Measurements from ENCODE around the gene TMEFF2. TPM values are rescaled to one million over a fixed set of nuclear protein-coding genes. Genes with fewer than 3 reads are reported as not detected.

Gene TMEFF2
- total and polyA plus RNA-seq, 2 experiments from 2014 or later = 1.7 to 2.2 TPM

DNA sequence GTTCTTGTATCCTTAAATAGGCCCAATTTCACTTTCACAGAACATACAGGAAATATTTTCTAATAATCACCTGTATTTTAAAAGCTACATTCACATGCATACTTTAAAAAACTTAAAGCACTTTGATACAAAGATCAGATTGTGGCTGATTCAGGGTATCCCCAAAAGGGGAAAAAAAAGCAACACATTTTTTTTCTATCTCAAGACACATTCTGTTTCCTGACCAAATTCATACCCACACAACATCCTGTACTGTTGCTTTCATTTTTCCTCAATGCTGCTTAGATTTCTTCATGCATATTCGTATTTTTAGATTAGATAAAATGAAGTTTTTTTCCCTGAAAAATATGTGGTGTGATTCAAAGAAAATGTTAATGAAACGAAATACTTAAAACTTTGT lies 122.5 kb downstream of the TMEFF2 start:
- no peak overlapping the region for H3K4me3 Mint-ChIP-seq

DNA sequence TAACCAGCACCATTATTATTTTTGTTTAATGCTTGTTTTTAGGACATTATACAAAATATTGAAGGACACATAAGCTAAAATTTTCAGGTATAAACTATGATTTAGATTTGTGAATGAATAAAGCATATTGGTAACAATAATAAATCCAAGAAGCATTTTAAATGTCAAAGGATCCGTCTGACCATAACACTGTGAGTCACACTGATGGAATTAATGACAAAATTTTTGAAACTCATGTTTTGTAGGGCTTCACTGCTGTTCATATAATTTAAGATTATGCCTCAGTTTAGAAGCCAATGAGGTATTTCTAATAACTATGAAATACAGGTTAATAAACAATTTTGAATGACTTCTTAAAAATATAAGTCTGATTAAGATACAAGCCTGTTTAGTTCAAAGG lies 124.6 kb downstream of the TMEFF2 start:
- Mint-ChIP-seq H3K9me3 (no peaks in the 10 kb centered on the region; the same call in 2 of the 3 replicates), H3K27ac (no peak overlapping the region), H3K4me1 (peaks cover 3% of the 10 kb centered on the region; the same call in 1 of the 3 replicates), H3K36me3 (ENCODE audit: low read depth) (no peaks in the 10 kb centered on the region), H3K27me3 (ENCODE audit: insufficient read depth, low read depth, poor library complexity) (no peaks in the 10 kb centered on the region), H3K4me3 (no peak overlapping the region)
- no peak overlapping the region for H3K27ac ChIP-seq (ENCODE audit: low read depth)
- H3K79me2 ChIP-seq (replicated peaks; ENCODE audit: insufficient read depth) = no peaks in the 10 kb centered on the region
- H4K20me1 ChIP-seq (replicated peaks; ENCODE audit: insufficient read depth) = no peaks in the 10 kb centered on the region
- no peaks in the 10 kb centered on the region for H3K4me1 ChIP-seq (ENCODE audit: insufficient read depth)
- TF ChIP-seq EZH2phosphoT487 (IDR thresholded peaks at IDR 0.05; ENCODE audit: unreplicated experiment) = no peak
- TF ChIP-seq CREB1 (CRISPR knock-in tag; IDR thresholded peaks at IDR 0.05; ENCODE audit: low read depth) = no peak
- TF ChIP-seq NANOG (IDR thresholded peaks at IDR 0.05; ENCODE audit: borderline replicate concordance) = no peak
- TF ChIP-seq POLR2AphosphoS5 (IDR thresholded peaks at IDR 0.05; ENCODE audit: low read depth) = no peak
- no peak for TF ChIP-seq JUNB (IDR thresholded peaks at IDR 0.05; ENCODE audit: unreplicated experiment)
- TF ChIP-seq, protein P1, sequence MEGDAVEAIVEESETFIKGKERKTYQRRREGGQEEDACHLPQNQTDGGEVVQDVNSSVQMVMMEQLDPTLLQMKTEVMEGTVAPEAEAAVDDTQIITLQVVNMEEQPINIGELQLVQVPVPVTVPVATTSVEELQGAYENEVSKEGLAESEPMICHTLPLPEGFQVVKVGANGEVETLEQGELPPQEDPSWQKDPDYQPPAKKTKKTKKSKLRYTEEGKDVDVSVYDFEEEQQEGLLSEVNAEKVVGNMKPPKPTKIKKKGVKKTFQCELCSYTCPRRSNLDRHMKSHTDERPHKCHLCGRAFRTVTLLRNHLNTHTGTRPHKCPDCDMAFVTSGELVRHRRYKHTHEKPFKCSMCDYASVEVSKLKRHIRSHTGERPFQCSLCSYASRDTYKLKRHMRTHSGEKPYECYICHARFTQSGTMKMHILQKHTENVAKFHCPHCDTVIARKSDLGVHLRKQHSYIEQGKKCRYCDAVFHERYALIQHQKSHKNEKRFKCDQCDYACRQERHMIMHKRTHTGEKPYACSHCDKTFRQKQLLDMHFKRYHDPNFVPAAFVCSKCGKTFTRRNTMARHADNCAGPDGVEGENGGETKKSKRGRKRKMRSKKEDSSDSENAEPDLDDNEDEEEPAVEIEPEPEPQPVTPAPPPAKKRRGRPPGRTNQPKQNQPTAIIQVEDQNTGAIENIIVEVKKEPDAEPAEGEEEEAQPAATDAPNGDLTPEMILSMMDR (conservative IDR thresholded peaks at IDR 0.05; ENCODE audit: low read depth in 2 of 2) = no peak
- no peaks in the 10 kb centered on the region for H3F3A ChIP-seq (replicated peaks; ENCODE audit: low read depth)
- ATAC-seq = no peak
- H2AFZ ChIP-seq = no peak overlapping the region
- no peaks in the 10 kb centered on the region; the same call in 1 of the 2 replicates for H3K9me2 ChIP-seq (ENCODE audit: insufficient read depth)
- no peak overlapping the region for H3K4me3 ChIP-seq
- no peaks in the 10 kb centered on the region for H3K36me3 ChIP-seq (ENCODE audit: insufficient read depth)
- DNase-seq (ENCODE audit: low spot score) = no peak
- H3K4me2 ChIP-seq = no peak overlapping the region
- no peaks in the 10 kb centered on the region for H3K27me3 ChIP-seq (ENCODE audit: insufficient read depth)

More for the DNA sequence above, 122.5 kb downstream of the TMEFF2 start:
- H3K9me3 Mint-ChIP-seq = no peaks in the 10 kb centered on the region
- H3K4me3 ChIP-seq = no peak overlapping the region
- no peak overlapping the region for H3K4me2 ChIP-seq
- ATAC-seq (no peak), DNase-seq (ENCODE audit: low spot score) (no peak)
- H3K36me3 Mint-ChIP-seq (ENCODE audit: low read depth) = no peaks in the 10 kb centered on the region
- no peaks in the 10 kb centered on the region for H4K20me1 ChIP-seq (replicated peaks; ENCODE audit: insufficient read depth)
- H3F3A ChIP-seq (replicated peaks; ENCODE audit: low read depth) = no peaks in the 10 kb centered on the region
- no peak for TF ChIP-seq ZNF331 (CRISPR knock-in tag; IDR thresholded peaks at IDR 0.05; ENCODE audit: low read depth)
- TF ChIP-seq, protein P1 (conservative IDR thresholded peaks at IDR 0.05; ENCODE audit: low read depth in 2 of 2) = no peak
- H3K4me1 Mint-ChIP-seq = peaks cover 3% of the 10 kb centered on the region; the same call in 1 of the 3 replicates
- H3K9me2 ChIP-seq (ENCODE audit: insufficient read depth) = no peaks in the 10 kb centered on the region; the same call in 1 of the 2 replicates
- H3K36me3 ChIP-seq (ENCODE audit: insufficient read depth) = no peaks in the 10 kb centered on the region
- no peaks in the 10 kb centered on the region for H3K27me3 ChIP-seq (ENCODE audit: insufficient read depth)
- no peak overlapping the region for H3K27ac ChIP-seq (ENCODE audit: low read depth)
- H3K79me2 ChIP-seq (replicated peaks; ENCODE audit: insufficient read depth) = no peaks in the 10 kb centered on the region
- H2AFZ ChIP-seq = no peak overlapping the region
- H3K27ac Mint-ChIP-seq = no peak overlapping the region
- H3K4me1 ChIP-seq (ENCODE audit: insufficient read depth) = no peaks in the 10 kb centered on the region
- H3K27me3 Mint-ChIP-seq (ENCODE audit: insufficient read depth, low read depth, poor library complexity) = no peaks in the 10 kb centered on the region
